Lung (tissue), 12 donors: Measurements from ENCODE around the gene CELF2. TPM values are rescaled to one million over a fixed set of nuclear protein-coding genes. Genes with fewer than 3 reads are reported as not detected.

Experiments used
- ATAC-seq: fragments of 200-7000 bp; cut with Tn5 transposase; one replicate; pipeline ENCODE4 v1.9.1; 2020; ENCODE audit warnings: moderate number of reproducible peaks; ENCODE audit not compliant: insufficient read depth, low FRiP score
- DNase-seq, 3 donors: peaks; one replicate each; pipeline ENCODE4 v3.0.0-alpha.2; 2013 to 2017
- H3K27ac ChIP-seq, 2 donors: one replicate each; pipeline ENCODE4 v1.5.1; 2013; ENCODE audit warnings: mild to moderate bottlenecking in 2 of 2, moderate library complexity in 2 of 2, control low read depth in 1 of 2, inconsistent platforms in 1 of 2, low read depth in 1 of 2, low read length in 1 of 2
- H3K27me3 ChIP-seq, 3 donors: one replicate each; pipeline ENCODE4 v1.5.1; 2013; ENCODE audit warnings: low read length in 2 of 3; ENCODE audit not compliant: control insufficient read depth in 3 of 3, insufficient read depth in 3 of 3
- H3K36me3 ChIP-seq, 4 donors: one replicate each; pipeline ENCODE4 v1.5.1; 2013; ENCODE audit warnings: low read length in 4 of 4, mild to moderate bottlenecking in 1 of 4, moderate library complexity in 1 of 4; ENCODE audit not compliant: control insufficient read depth in 4 of 4, insufficient read depth in 4 of 4
- H3K4me1 ChIP-seq, 5 donors: one replicate each; pipeline ENCODE4 v1.5.1; 2013; ENCODE audit warnings: low read length in 5 of 5, mild to moderate bottlenecking in 2 of 5, moderate library complexity in 1 of 5; ENCODE audit not compliant: control insufficient read depth in 5 of 5, insufficient read depth in 5 of 5
- H3K4me3 ChIP-seq: one replicate; pipeline ENCODE4 v1.5.1; 2013; ENCODE audit warnings: mild to moderate bottlenecking, control low read depth, moderate library complexity
- H3K9ac ChIP-seq, 2 donors: one replicate each; pipeline ENCODE4 v1.5.1; 2013; ENCODE audit warnings: low read length in 2 of 2, control low read depth in 1 of 2; ENCODE audit not compliant: insufficient read depth in 1 of 2
- H3K9me3 ChIP-seq, 4 donors: one replicate each; pipeline ENCODE4 v1.5.1; 2013; ENCODE audit warnings: low read length in 3 of 4, mild to moderate bottlenecking in 1 of 4, moderate library complexity in 1 of 4; ENCODE audit not compliant: control insufficient read depth in 4 of 4, insufficient read depth in 3 of 4
- CTCF ChIP-seq: IDR thresholded peaks from 2 replicates; pipeline ENCODE4 v1.5.1; 2012; ENCODE audit warnings: mild to moderate bottlenecking; ENCODE audit errors: control extremely low read depth, extremely low read depth
- WGBS, 2 donors: extraction: QIAGEN DNeasy Blood & Tissue Kit; methylation state at CpG; one replicate each; pipeline ENCODE4 v1.1.7; 2013; 5-methylcytosine and 5-hydroxymethylcytosine counted together
- polyA plus RNA-seq, 2 donors: library from polyadenylated mRNA; stranded (reverse); fragments of 200-250 nt; gene quantifications; one replicate each; pipeline ENCODE4 v1.2.1, GENCODE V29; 2013
- total RNA-seq, 2 donors: library from RNA; depleted of rRNA in 1 of 2; stranded (reverse); fragments of >200 nt in 1 of 2; gene quantifications; one replicate each; pipeline ENCODE4 v1.2.1, GENCODE V29; 2014 to 2021
- donor health status: control.
- donor health status: control.
- donor health status: Bipolar disorder and iron deficiency.
- donor health status: healthy.
- donor health status: DM: yes; HTN: yes; CAD: no.

Gene CELF2
- total and polyA plus RNA-seq, 4 donors, result 13.6 to 115 (median 63.7) TPM

GRCh38 chr10:11081408-11081807, 63.7 kb downstream of the CELF2 start:
- Histone ChIP-seq H3K9me3 (no peaks in the 10 kb centered on the region), H3K27me3 (no peaks in the 10 kb centered on the region), H3K4me1 (peaks cover 0 to 38% (median under 1%) of the 10 kb centered on the region in 5 donors), H3K36me3 (no peaks in the 10 kb centered on the region), H3K9ac (no peak overlapping the region), H3K4me3 (no peak overlapping the region), H3K27ac (no peak overlapping the region)
- no peak for ATAC-seq
- no peak for TF ChIP-seq CTCF
- WGBS, 2 donors, result 52 to 60% methylated on average over 3 of the region's 3 CpGs
- DNase-seq, result peak in 1 of 3 donors; percentile 25

GRCh38 chr10:11082526-11082925, 64.9 kb downstream of the CELF2 start:
- no peak overlapping the region for H3K9ac ChIP-seq
- H3K4me3 ChIP-seq, result no peak overlapping the region
- no peak for ATAC-seq
- no peaks in the 10 kb centered on the region for H3K27me3 ChIP-seq
- no peaks in the 10 kb centered on the region for H3K9me3 ChIP-seq
- peaks cover 0 to 34% (median 0%) of the 10 kb centered on the region in 5 donors for H3K4me1 ChIP-seq
- no peak for TF ChIP-seq CTCF
- no peaks in the 10 kb centered on the region for H3K36me3 ChIP-seq
- H3K27ac ChIP-seq, result no peak overlapping the region
- peak in 1 of 3 donors; percentile 26 for DNase-seq
- WGBS, 2 donors, result 0 to 64% methylated on average over 1 of the region's 1 CpG

GRCh38 chr10:11083051-11083450, 65.4 kb downstream of the CELF2 start:
- H3K9ac ChIP-seq, result no peak overlapping the region
- H3K27ac ChIP-seq, result no peak overlapping the region
- DNase-seq (no peak), ATAC-seq (no peak)
- no peaks in the 10 kb centered on the region for H3K9me3 ChIP-seq
- H3K27me3 ChIP-seq, result no peaks in the 10 kb centered on the region
- H3K4me1 ChIP-seq, result peaks cover 0 to 31% (median 0%) of the 10 kb centered on the region in 5 donors
- H3K36me3 ChIP-seq, result no peaks in the 10 kb centered on the region
- WGBS, 2 donors, result 87 to 91% methylated on average over 6 of the region's 6 CpGs
- no peak overlapping the region for H3K4me3 ChIP-seq
- TF ChIP-seq CTCF, result no peak

GRCh38 chr10:11085545-11085944, 67.9 kb downstream of the CELF2 start:
- Histone ChIP-seq H3K27ac (peak overlapping the region in 1 of 2 donors; percentile 82), H3K9ac (no peak overlapping the region), H3K36me3 (no peaks in the 10 kb centered on the region), H3K4me1 (peaks cover 0 to 29% (median 0%) of the 10 kb centered on the region in 5 donors), H3K9me3 (no peaks in the 10 kb centered on the region), H3K27me3 (no peaks in the 10 kb centered on the region), H3K4me3 (no peak overlapping the region)
- WGBS, 2 donors, result 82 to 88% methylated on average over 4 of the region's 4 CpGs
- DNase-seq (no peak), ATAC-seq (no peak)
- no peak for TF ChIP-seq CTCF
